ENCODE data around the gene INTS11.

The INTS11 gene

GRCh38 chr1:1343811-1344421 is 19.5 kb upstream of the INTS11 start:
- no peak for DNase-seq

- DNase-seq: no peak
Measured at GRCh38 chr1:1342584-1343115, 18.2 kb upstream of the INTS11 start.

GRCh38 chr1:1342061-1342562 is 17.7 kb upstream of the INTS11 start:
- no peak for DNase-seq

- no peak for DNase-seq
Measured at GRCh38 chr1:1341549-1342021, 17.1 kb upstream of the INTS11 start.

GRCh38 chr1:1340791-1341548 is 16.5 kb upstream of the INTS11 start:
- DNase-seq: no peak

GRCh38 chr1:1340185-1340584 is 15.7 kb upstream of the INTS11 start:
- no peak for DNase-seq

- DNase-seq: no peak
Measured at GRCh38 chr1:1338278-1338677, 13.8 kb upstream of the INTS11 start.

GRCh38 chr1:1337793-1338147 is 13.3 kb upstream of the INTS11 start:
- peak; percentile 50 to 55 for DNase-seq

GRCh38 chr1:1336931-1337792 is 12.7 kb upstream of the INTS11 start:
- no peak for DNase-seq

GRCh38 chr1:1336446-1336845 is 12.0 kb upstream of the INTS11 start:
- no peak for DNase-seq

- no peak for DNase-seq
Measured at GRCh38 chr1:1335792-1336248, 11.4 kb upstream of the INTS11 start.

- no peak for DNase-seq
Measured at GRCh38 chr1:1335283-1335682, 10.8 kb upstream of the INTS11 start.

- no peak for DNase-seq
Measured at GRCh38 chr1:1334835-1335234, 10.4 kb upstream of the INTS11 start.

- no peak for DNase-seq
Measured at GRCh38 chr1:1333551-1334241, 9.2 kb upstream of the INTS11 start.

- no peak for DNase-seq
Measured at GRCh38 chr1:1332774-1333480, 8.5 kb upstream of the INTS11 start.

GRCh38 chr1:1332031-1332755 is 7.7 kb upstream of the INTS11 start:
- DNase-seq: no peak

- no peak for DNase-seq
Measured at GRCh38 chr1:1331068-1331965, 6.9 kb upstream of the INTS11 start, which contains the start of gene TAS1R3. TAS1R3 (plus strand) TSS chr1:1331280; CDS start chr1:1331346, 66 bp downstream.

GRCh38 chr1:1330366-1331067 is 6.1 kb upstream of the INTS11 start:
- no peak for DNase-seq
